Keratinocyte (primary cell): ENCODE measurements around the gene KIAA1191. TPM values are rescaled to one million over a fixed set of nuclear protein-coding genes. Genes with fewer than 3 reads are reported as not detected.
A peak's percentile ranks its signal among the peaks of the same experiment; 100 is the strongest.

Source experiments
- DNase-seq: peaks from one replicate; pipeline ENCODE4 v3.0.0-alpha.2; 2011; ENCODE audit warnings: low read depth, missing footprints, low spot score
- FAIRE-seq: peaks from 2 replicates; lab custom pipeline; 2011; peaks lifted over from hg19 to GRCh38; lab: Jason Lieb, UNC
- H2AFZ ChIP-seq: 2 replicates; pipeline ENCODE4 v1.6.0; 2012; ENCODE audit warnings: low read length, control low read depth, inconsistent platforms; ENCODE audit not compliant: control insufficient read depth
- H3K27ac ChIP-seq: 2 replicates; pipeline ENCODE4 v1.5.1; 2011; ENCODE audit warnings: low read length; ENCODE audit not compliant: control insufficient read depth, insufficient read depth
- H3K27me3 ChIP-seq: 3 replicates; pipeline ENCODE4 v1.6.0; 2011; ENCODE audit warnings: low read length; ENCODE audit not compliant: control insufficient read depth, insufficient read depth; ENCODE audit errors: extremely low read depth
- H3K36me3 ChIP-seq, 2 experiments: 2 replicates in 1 of 2; 3 replicates in 1 of 2; pipeline ENCODE4 v1.5.1; 2011; ENCODE audit warnings: low read length in 2 of 2, mild to moderate bottlenecking in 1 of 2; ENCODE audit not compliant: control insufficient read depth in 2 of 2, insufficient read depth in 2 of 2; ENCODE audit errors: extremely low read depth in 1 of 2
- H3K4me1 ChIP-seq: 3 replicates; pipeline ENCODE4 v1.5.1; 2011; ENCODE audit warnings: low read length; ENCODE audit not compliant: control insufficient read depth, insufficient read depth; ENCODE audit errors: extremely low read depth
- H3K4me2 ChIP-seq: 3 replicates; pipeline ENCODE4 v1.6.0; 2011; ENCODE audit warnings: low read depth, low read length; ENCODE audit not compliant: control insufficient read depth, insufficient read depth; ENCODE audit errors: extremely low read depth
- H3K4me3 ChIP-seq, 3 experiments: fragments of 200-600 bp in 1 of 3; sonication (generic) in 1 of 3; 2 replicates in 2 of 3; 3 replicates in 1 of 3; pipeline ENCODE4 v1.5.1; 2011 to 2016; ENCODE audit warnings: low read length in 3 of 3, mild to moderate bottlenecking in 3 of 3, control low read depth in 2 of 3, inconsistent platforms in 1 of 3, low read depth in 1 of 3, mixed read lengths in 1 of 3, mixed run types in 1 of 3, moderate library complexity in 1 of 3; ENCODE audit not compliant: control insufficient read depth in 2 of 3, insufficient read depth in 2 of 3; ENCODE audit errors: extremely low read depth in 1 of 3
- H3K79me2 ChIP-seq: 2 replicates; pipeline ENCODE4 v1.6.0; 2012; ENCODE audit warnings: low read length; ENCODE audit not compliant: control insufficient read depth, insufficient read depth
- H3K9ac ChIP-seq: 3 replicates; pipeline ENCODE4 v1.6.0; 2011; ENCODE audit warnings: low read length; ENCODE audit not compliant: control insufficient read depth, insufficient read depth; ENCODE audit errors: extremely low read depth
- H3K9me1 ChIP-seq: 3 replicates; pipeline ENCODE4 v1.6.0; 2011; ENCODE audit warnings: low read length; ENCODE audit not compliant: control insufficient read depth, insufficient read depth; ENCODE audit errors: extremely low read depth
- H3K9me3 ChIP-seq: 2 replicates; pipeline ENCODE4 v1.5.1; 2012; ENCODE audit warnings: low read depth, low read length; ENCODE audit not compliant: control insufficient read depth
- H4K20me1 ChIP-seq: 3 replicates; pipeline ENCODE4 v1.6.0; 2011; ENCODE audit warnings: low read length; ENCODE audit not compliant: control insufficient read depth, insufficient read depth; ENCODE audit errors: extremely low read depth
- EZH2 ChIP-seq: IDR thresholded peaks from one replicate; pipeline ENCODE4 v1.6.1; 2012; ENCODE audit warnings: inconsistent platforms, mild to moderate bottlenecking, low read length, moderate library complexity
- dilution Hi-C: fragments of 300-500 bp; cut with MboI; formaldehyde crosslinking; loops from one replicate; pipeline ENCODE4 v1.7.0; 2020; ENCODE audit warnings: low sequenced_read_pairs; ENCODE audit not compliant: extremely low pct_ligation_motif_present
- polyA plus RNA-seq, 5 experiments: library from polyadenylated mRNA; depleted of rRNA in 3 of 5; stranded (reverse) in 3 of 5; stranded (forward) in 1 of 5; unstranded in 1 of 5; fragments of >200 nt; gene quantifications; 1 replicate in 1 of 5; 2 replicates in 3 of 5; 3 replicates in 1 of 5; pipeline versions ENCODE4 v1.2.1 to v1.2.3, GENCODE V29; 2011 to 2012; ENCODE audit warnings: missing spikeins in 2 of 5, low read depth in 1 of 5, low replicate concordance in 1 of 5
- TF ChIP-seq, protein P1 (sequence below), 3 experiments: IDR thresholded peaks in 1 of 3; conservative IDR thresholded peaks in 1 of 3; optimal IDR thresholded peaks in 1 of 3; 2 replicates in 2 of 3; 3 replicates in 1 of 3; pipeline versions ENCODE3 to v1.5.1; 2011; ENCODE audit warnings: low read length in 3 of 3, mild to moderate bottlenecking in 3 of 3, moderate library complexity in 2 of 3, control low read depth in 1 of 3, inconsistent platforms in 1 of 3; ENCODE audit not compliant: insufficient read depth in 2 of 3; ENCODE audit errors: extremely low read depth in 1 of 3

The KIAA1191 gene
- polyA plus RNA-seq, 1 donor (not counting 4 experiments of a cell fraction or from before 2014, with no cell fraction given) = 100 TPM

DNA sequence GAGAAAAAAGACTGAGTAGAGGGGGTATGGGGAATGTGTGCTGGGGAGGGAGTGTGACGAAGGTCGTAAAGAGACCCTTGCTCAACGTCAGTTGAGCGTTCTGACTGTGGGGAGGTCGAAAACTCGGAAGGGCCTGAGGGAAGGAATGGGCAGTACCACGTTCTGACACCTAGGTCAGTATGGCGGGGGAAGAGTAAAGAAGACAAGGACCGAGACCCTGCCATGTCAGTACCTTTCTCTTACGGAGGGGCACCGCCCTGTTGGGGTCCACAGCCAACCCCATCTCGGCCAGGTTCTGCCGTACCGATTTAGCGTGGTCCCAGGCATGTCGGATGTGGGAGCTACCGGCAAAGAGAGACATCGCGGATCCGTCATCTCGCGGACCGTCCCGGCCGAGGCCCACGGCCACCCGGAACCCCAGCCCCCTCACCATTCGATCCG is 26.5 kb upstream of the KIAA1191 start:
- DNase-seq = no peak
- Histone ChIP-seq H3K4me2 (peak overlapping the region; percentile 93), H3K36me3 (peaks cover 49 to 67% of the 10 kb centered on the region in 2 experiments), H3K79me2 (peaks cover 38% of the 10 kb centered on the region), H3K9ac (peak overlapping the region; percentile 92), H3K4me3 (peak overlapping the region; percentile 88 to 91 (median 90)), H4K20me1 (peaks cover 6% of the 10 kb centered on the region), H2AFZ (peak overlapping the region; percentile 17), H3K9me1 (no peaks in the 10 kb centered on the region), H3K27ac (peak overlapping the region; percentile 93), H3K27me3 (no peaks in the 10 kb centered on the region), H3K4me1 (peaks cover 18% of the 10 kb centered on the region), H3K9me3 (no peaks in the 10 kb centered on the region)
- TF ChIP-seq, protein P1, sequence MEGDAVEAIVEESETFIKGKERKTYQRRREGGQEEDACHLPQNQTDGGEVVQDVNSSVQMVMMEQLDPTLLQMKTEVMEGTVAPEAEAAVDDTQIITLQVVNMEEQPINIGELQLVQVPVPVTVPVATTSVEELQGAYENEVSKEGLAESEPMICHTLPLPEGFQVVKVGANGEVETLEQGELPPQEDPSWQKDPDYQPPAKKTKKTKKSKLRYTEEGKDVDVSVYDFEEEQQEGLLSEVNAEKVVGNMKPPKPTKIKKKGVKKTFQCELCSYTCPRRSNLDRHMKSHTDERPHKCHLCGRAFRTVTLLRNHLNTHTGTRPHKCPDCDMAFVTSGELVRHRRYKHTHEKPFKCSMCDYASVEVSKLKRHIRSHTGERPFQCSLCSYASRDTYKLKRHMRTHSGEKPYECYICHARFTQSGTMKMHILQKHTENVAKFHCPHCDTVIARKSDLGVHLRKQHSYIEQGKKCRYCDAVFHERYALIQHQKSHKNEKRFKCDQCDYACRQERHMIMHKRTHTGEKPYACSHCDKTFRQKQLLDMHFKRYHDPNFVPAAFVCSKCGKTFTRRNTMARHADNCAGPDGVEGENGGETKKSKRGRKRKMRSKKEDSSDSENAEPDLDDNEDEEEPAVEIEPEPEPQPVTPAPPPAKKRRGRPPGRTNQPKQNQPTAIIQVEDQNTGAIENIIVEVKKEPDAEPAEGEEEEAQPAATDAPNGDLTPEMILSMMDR (optimal IDR thresholded peaks at IDR 0.05 in 1 of 3, IDR thresholded peaks at IDR 0.05 in 1 of 3, conservative IDR thresholded peaks at IDR 0.05 in 1 of 3; ENCODE audit: extremely low read depth in 1 of 3, insufficient read depth in 2 of 3, low read length in 3 of 3) = no peak
- no peak for FAIRE-seq
- dilution Hi-C loops = no loop called here

GRCh38 chr5:176387384-176387925 is 25.9 kb upstream of the KIAA1191 start:
- H3K9ac ChIP-seq = peak overlapping the region; percentile 92
- no peaks in the 10 kb centered on the region for H3K9me3 ChIP-seq
- peaks cover 38% of the 10 kb centered on the region for H3K79me2 ChIP-seq
- no peaks in the 10 kb centered on the region for H3K27me3 ChIP-seq
- peak overlapping the region; percentile 93 for H3K4me2 ChIP-seq
- peak overlapping the region; percentile 88 to 91 (median 90) for H3K4me3 ChIP-seq
- peaks cover 18% of the 10 kb centered on the region for H3K4me1 ChIP-seq
- H2AFZ ChIP-seq = no peak overlapping the region
- peak overlapping the region; percentile 93 for H3K27ac ChIP-seq
- peaks cover 48 to 66% of the 10 kb centered on the region in 2 experiments for H3K36me3 ChIP-seq
- peaks cover 6% of the 10 kb centered on the region for H4K20me1 ChIP-seq
- TF ChIP-seq, protein P1 (optimal IDR thresholded peaks at IDR 0.05 in 1 of 3, IDR thresholded peaks at IDR 0.05 in 1 of 3, conservative IDR thresholded peaks at IDR 0.05 in 1 of 3; ENCODE audit: extremely low read depth in 1 of 3, insufficient read depth in 2 of 3, low read length in 3 of 3) = no peak
- TF ChIP-seq EZH2 = no peak
- FAIRE-seq = no peak
- no peaks in the 10 kb centered on the region for H3K9me1 ChIP-seq
- no peak for DNase-seq
- dilution Hi-C loops = no loop called here
